GM21529 (cell line): ENCODE data around the gene ACTR1A.

Experiments used
- ATAC-seq: cut with Tn5 transposase; IDR thresholded peaks from one replicate; pipeline ENCODE4 v1.9.1; 2021; ENCODE audit not compliant: unreplicated experiment

ACTR1A gene

DNA sequence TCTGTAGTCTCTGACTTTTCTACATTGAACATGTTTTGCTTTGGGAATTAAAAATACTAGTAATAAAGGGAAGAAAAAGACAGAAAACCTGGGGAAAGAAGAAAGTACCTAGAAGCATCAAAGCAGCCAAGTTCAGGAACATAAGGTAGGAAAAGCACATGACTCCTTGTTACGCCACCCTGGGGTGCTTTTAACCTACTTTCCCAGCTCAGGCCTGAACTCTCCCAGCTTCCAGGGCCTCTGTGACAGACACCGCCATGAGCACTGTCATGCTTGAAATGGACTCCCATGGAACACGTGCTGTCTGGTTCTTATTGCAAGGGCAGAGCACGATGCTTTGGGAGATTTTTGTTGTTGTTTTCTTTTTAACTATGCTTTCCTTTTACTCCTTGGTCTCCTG, 11.4 kb downstream of the ACTR1A start:
- no peak for ATAC-seq

- no peak for ATAC-seq
These were observed 17.3 kb downstream of the ACTR1A start for GRCh38 chr10:102485093-102485784.

GRCh38 chr10:102484021-102484420, 18.5 kb downstream of the ACTR1A start:
- ATAC-seq, result no peak

DNA sequence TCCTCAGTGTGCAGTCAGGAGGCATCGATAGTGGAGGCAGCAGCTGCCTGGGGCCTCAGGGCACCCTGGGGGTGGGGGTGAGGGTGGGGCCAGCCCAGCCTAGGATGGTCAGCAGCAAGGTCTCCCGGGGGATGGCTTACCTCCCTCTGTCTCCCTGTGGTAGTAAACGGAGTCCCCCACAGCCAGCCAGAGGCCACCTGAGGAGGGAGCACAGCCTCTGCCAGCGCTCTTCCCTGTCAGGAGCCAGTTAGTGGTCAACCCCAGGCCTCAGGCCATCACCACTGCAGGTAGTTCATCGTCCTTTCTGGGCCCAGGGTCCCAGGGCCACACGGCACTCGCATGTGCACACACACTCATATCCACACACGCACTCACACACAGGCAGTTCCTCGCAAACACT, 22.1 kb downstream of the ACTR1A start:
- ATAC-seq, result no peak

GRCh38 chr10:102479651-102480050, 22.9 kb downstream of the ACTR1A start:
- no peak for ATAC-seq

- no peak for ATAC-seq
These were observed 25.9 kb downstream of the ACTR1A start for GRCh38 chr10:102476466-102477141.

DNA sequence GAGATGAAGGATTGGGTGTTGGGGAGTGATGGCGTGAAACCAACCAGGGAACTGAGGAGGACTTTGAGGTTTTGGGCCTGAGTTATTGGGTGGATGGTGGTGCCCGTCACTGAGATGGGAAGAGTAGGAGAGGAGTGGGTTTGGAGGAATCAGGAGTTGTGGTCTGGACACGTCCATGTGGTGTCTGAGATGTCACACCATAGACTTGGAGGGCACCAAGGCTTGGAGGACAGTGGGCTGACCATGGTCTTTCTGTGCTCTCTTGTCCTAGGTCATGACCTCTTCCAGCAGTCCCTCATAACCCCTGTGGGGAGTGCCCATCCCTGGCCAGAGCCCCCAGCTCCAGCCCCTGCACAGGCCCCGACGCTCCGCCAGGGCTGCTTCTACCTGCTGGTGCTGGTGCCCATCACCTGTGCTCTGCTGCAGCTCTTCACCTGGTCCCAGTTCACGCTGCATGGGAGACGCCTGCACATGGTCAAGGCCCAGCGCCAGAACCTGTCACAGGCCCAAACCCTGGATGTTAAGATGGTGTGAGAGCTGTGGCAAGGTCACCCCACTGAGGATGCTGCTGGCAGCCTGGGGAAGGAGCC, 27.0 kb downstream of the ACTR1A start:
- ATAC-seq, result no peak

- no peak for ATAC-seq
These were observed 28.8 kb downstream of the ACTR1A start for GRCh38 chr10:102473445-102474331.

- ATAC-seq, result no peak
These were observed 31.6 kb downstream of the ACTR1A start for GRCh38 chr10:102470579-102471546.

DNA sequence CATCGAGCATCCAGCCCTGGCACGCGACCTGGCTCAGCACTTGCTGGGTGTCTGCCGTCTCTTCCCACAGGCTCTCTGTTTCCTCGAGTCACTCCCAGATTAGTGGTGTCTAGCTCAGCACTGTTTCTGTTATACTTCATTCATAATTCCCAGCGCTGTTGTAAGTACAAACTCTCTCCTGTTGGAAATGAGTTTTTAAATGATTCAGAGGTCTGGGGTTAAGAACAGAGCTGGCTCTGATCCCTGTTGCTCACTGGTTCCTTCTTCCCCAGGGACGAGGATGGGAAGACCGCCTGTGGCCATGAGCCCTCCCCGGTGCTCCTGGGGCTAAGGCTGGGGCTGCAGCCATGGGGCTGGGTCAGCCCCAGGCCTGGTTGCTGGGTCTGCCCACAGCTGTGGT, 33.8 kb downstream of the ACTR1A start:
- no peak for ATAC-seq

- no peak for ATAC-seq
These were observed 34.5 kb downstream of the ACTR1A start for GRCh38 chr10:102467971-102468438.

DNA sequence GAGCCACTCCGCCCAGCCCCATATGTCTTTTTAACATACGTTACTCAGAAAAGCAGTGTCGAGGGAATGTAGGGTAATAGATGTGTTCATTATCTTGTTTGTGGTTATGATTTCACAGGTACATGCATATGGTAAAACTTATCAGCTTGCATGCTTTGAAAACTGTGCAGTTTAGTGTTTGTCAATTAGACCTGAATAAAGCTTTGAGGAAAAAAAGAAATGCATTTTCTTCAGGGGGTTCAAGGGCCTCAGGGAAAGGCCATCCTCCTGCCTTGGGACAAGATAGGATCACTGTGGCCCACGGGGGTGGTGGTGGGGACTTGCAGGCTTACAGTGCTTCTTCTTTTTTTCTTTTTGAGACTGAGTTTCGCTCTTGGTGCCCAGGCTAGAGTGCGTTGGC, 35.2 kb downstream of the ACTR1A start:
- no peak for ATAC-seq

DNA sequence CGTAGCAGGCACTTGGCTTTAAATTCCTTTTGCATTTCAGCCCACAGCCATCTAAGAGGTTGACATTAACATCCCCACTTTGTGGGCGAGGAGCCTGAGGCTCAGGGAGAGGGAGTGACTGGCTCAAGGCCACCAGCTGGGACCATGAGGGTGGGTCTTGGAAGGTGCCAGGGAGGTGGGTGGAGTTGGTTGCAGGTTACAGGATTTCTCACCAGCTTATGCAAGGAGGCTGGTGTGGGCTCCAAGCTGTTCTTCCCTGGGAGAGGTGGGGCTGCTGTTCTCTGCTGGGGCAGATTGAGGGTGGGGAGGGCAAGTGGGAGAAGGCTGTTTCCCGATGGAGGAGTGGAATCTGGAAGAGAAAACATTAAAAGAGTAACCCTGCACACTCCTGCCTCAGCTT, 37.0 kb downstream of the ACTR1A start:
- ATAC-seq, result no peak

- ATAC-seq, result no peak
These were observed 38.5 kb downstream of the ACTR1A start for GRCh38 chr10:102463983-102464382.

- no peak for ATAC-seq
These were observed 39.9 kb downstream of the ACTR1A start for GRCh38 chr10:102462512-102463054.

- ATAC-seq, result peak; percentile 87
These were observed 41.1 kb downstream of the ACTR1A start for GRCh38 chr10:102461187-102462054.

GRCh38 chr10:102460836-102461186, 41.7 kb downstream of the ACTR1A start:
- peak; percentile 36 for ATAC-seq

DNA sequence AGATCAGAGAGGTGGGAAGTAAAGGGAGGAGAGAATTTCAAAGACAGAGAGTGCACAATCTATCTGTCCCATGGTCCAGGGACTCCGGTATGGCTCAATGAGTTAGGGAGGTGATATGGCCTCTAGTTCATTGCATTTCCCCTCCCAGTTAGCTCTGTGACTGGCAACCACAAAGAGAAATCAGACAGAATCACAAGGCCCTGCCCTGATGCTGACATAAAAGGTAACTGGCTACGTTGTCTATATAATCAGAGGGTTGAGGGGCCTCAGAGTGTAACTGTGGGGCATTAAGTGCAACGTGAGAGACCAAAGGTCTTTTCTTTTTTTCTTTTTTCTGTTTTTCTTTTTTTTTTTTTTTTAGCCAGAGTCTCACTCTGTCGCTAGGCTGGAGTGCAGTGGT, 43.9 kb downstream of the ACTR1A start:
- ATAC-seq, result no peak

- ATAC-seq, result no peak
These were observed 44.8 kb downstream of the ACTR1A start for GRCh38 chr10:102457591-102458150.
